Activated CD4-positive, alpha-beta T cell treated with anti-CD3 and anti-CD28 coated beads, Interleukin-2, amount 50 U/mL, for 16 hours (primary cell): Measurements from ENCODE around the gene CPOX.

Experiments
- DNase-seq: peaks from one replicate; pipeline ENCODE4 v3.0.0-alpha.2; 2020

Gene CPOX

GRCh38 chr3:98532709-98533571 lies 60.5 kb downstream of the CPOX start:
- DNase-seq: no peak

- DNase-seq: no peak
Measured at GRCh38 chr3:98532275-98532637, 61.2 kb downstream of the CPOX start.

- no peak for DNase-seq
Measured at GRCh38 chr3:98531622-98532274, 61.7 kb downstream of the CPOX start, which contains the start of gene GPR15. TSS of gene GPR15 (plus strand) at chr3:98531978. CDS start at chr3:98532034, 56 bp downstream.

- DNase-seq: no peak
Measured at GRCh38 chr3:98530676-98531075, 62.7 kb downstream of the CPOX start.

GRCh38 chr3:98529856-98530459 lies 63.5 kb downstream of the CPOX start:
- DNase-seq: no peak
